DND-41 (cell line): Measurements from ENCODE around the gene NDUFA7.

ENCODE experiments used
- ATAC-seq: fragments of 200-7000 bp; cut with Tn5 transposase; 3 replicates; pipeline ENCODE4 v1.9.1; 2021; ENCODE audit warnings: low read depth; ENCODE audit not compliant: insufficient read depth
- DNase-seq: peaks from one replicate; pipeline ENCODE4 v3.0.0-alpha.2; 2020
- H2AFZ ChIP-seq: 2 replicates; pipeline ENCODE4 v1.6.0; 2012; ENCODE audit warnings: low read depth, low read length
- H3K27ac ChIP-seq: 2 replicates; pipeline ENCODE4 v1.5.1; 2012; ENCODE audit warnings: low read length, inconsistent platforms
- H3K27me3 ChIP-seq: fragments of 200-600 bp; sonication (generic); 2 replicates; pipeline ENCODE4 v1.6.0; 2012; ENCODE audit warnings: low read length, mild to moderate bottlenecking, inconsistent platforms; ENCODE audit not compliant: insufficient read depth, poor library complexity
- H3K36me3 ChIP-seq: 2 replicates; pipeline ENCODE4 v1.5.1; 2012; ENCODE audit warnings: low read length, inconsistent platforms; ENCODE audit not compliant: insufficient read depth
- H3K4me1 ChIP-seq: 2 replicates; pipeline ENCODE4 v1.5.1; 2012; ENCODE audit warnings: mild to moderate bottlenecking, low read length; ENCODE audit not compliant: insufficient read depth
- H3K4me2 ChIP-seq: 2 replicates; pipeline ENCODE4 v1.6.0; 2012; ENCODE audit warnings: mild to moderate bottlenecking, moderate library complexity, low read length, inconsistent platforms; ENCODE audit not compliant: insufficient read depth
- H3K4me3 ChIP-seq, 2 experiments: fragments of 200-600 bp in 1 of 2; shearing (Covaris generic) in 1 of 2; 2 replicates each; pipeline ENCODE4 v1.5.1; 2012 to 2016; ENCODE audit warnings: inconsistent platforms in 2 of 2, low read length in 2 of 2, mild to moderate bottlenecking in 2 of 2, low read depth in 1 of 2, moderate library complexity in 1 of 2
- H3K79me2 ChIP-seq: 2 replicates; pipeline ENCODE4 v1.6.0; 2012; ENCODE audit warnings: low read length, inconsistent platforms; ENCODE audit not compliant: insufficient read depth
- H3K9ac ChIP-seq: 2 replicates; pipeline ENCODE4 v1.6.0; 2012; ENCODE audit warnings: low read depth, mild to moderate bottlenecking, inconsistent platforms, low read length, moderate library complexity
- H3K9me3 ChIP-seq: 2 replicates; pipeline ENCODE4 v1.5.1; 2012; ENCODE audit warnings: low read length, moderate library complexity, mild to moderate bottlenecking, inconsistent platforms; ENCODE audit not compliant: insufficient read depth, severe bottlenecking
- H4K20me1 ChIP-seq: 2 replicates; pipeline ENCODE4 v1.6.0; 2012; ENCODE audit warnings: low read length; ENCODE audit not compliant: insufficient read depth
- CTCF ChIP-seq: IDR thresholded peaks from 2 replicates; pipeline ENCODE4 v1.5.1; 2012; ENCODE audit warnings: borderline replicate concordance, low read length, moderate library complexity, mild to moderate bottlenecking; ENCODE audit not compliant: poor library complexity, severe bottlenecking; ENCODE audit errors: extremely low read depth
- EZH2 ChIP-seq: IDR thresholded peaks from 3 replicates; pipeline ENCODE4 v1.6.1; 2012; ENCODE audit warnings: borderline replicate concordance, low read depth, mild to moderate bottlenecking, moderate library complexity, low read length, inconsistent platforms; ENCODE audit not compliant: severe bottlenecking

The NDUFA7 gene

GRCh38 chr19:8307965-8308866, 13.0 kb downstream of the NDUFA7 start, which contains the start of gene CD320:
Gene CD320, minus strand, starts transcription at chr19:8308358. Its CDS starts 68 bp downstream, at chr19:8308290.
- H3K4me1 ChIP-seq, result peaks cover 52% of the 10 kb centered on the region
- TF ChIP-seq CTCF, result no peak
- TF ChIP-seq EZH2, result no peak
- peak within 1 kb of the TSS; percentile 77 for H3K9ac ChIP-seq
- ATAC-seq (peak; percentile 89), DNase-seq (peak; percentile 93)
- H3K27ac ChIP-seq, result peak within 1 kb of the TSS; percentile 87
- peaks cover 53% of the 10 kb centered on the region for H3K79me2 ChIP-seq
- peaks cover 58% of the 10 kb centered on the region for H3K36me3 ChIP-seq
- no peaks in the 10 kb centered on the region for H3K27me3 ChIP-seq
- H4K20me1 ChIP-seq, result peaks cover 5% of the 10 kb centered on the region
- peak within 1 kb of the TSS; percentile 57 to 71; a peak in 3 of 4 replicates for H3K4me3 ChIP-seq
- H3K9me3 ChIP-seq, result no peaks in the 10 kb centered on the region
- peak within 1 kb of the TSS; percentile 97 for H3K4me2 ChIP-seq
- peak within 1 kb of the TSS; percentile 77 for H2AFZ ChIP-seq

GRCh38 chr19:8307400-8307964, 13.7 kb downstream of the NDUFA7 start:
- peaks cover 64% of the 10 kb centered on the region for H3K36me3 ChIP-seq
- no peaks in the 10 kb centered on the region for H3K9me3 ChIP-seq
- H3K4me1 ChIP-seq, result peaks cover 52% of the 10 kb centered on the region
- H3K9ac ChIP-seq, result peak overlapping the region; percentile 77
- peak overlapping the region; percentile 87 for H3K27ac ChIP-seq
- H4K20me1 ChIP-seq, result peaks cover 5% of the 10 kb centered on the region
- peak overlapping the region; percentile 97 for H3K4me2 ChIP-seq
- DNase-seq, result peak; percentile 34
- TF ChIP-seq EZH2 (no peak), CTCF (no peak)
- peaks cover 53% of the 10 kb centered on the region for H3K79me2 ChIP-seq
- no peaks in the 10 kb centered on the region for H3K27me3 ChIP-seq
- peak overlapping the region; percentile 77 for H2AFZ ChIP-seq
- ATAC-seq, result peak; percentile 4; the same call in 1 of the 3 replicates
- peak overlapping the region; percentile 57 to 71; a peak in 3 of 4 replicates for H3K4me3 ChIP-seq

- Histone ChIP-seq H4K20me1 (peaks cover 5% of the 10 kb centered on the region), H3K9me3 (no peaks in the 10 kb centered on the region), H3K27me3 (no peaks in the 10 kb centered on the region), H3K4me1 (peaks cover 52% of the 10 kb centered on the region), H3K36me3 (peaks cover 63% of the 10 kb centered on the region), H3K4me3 (peak overlapping the region in 1 of 2 experiments; percentile 71; a peak in 2 of 4 replicates), H2AFZ (no peak overlapping the region), H3K27ac (peak overlapping the region; percentile 87; the same call in 1 of the 2 replicates), H3K4me2 (peak overlapping the region; percentile 97), H3K79me2 (peaks cover 53% of the 10 kb centered on the region), H3K9ac (peak overlapping the region; percentile 77)
- no peak for ATAC-seq
- DNase-seq, result peak; percentile 6
- TF ChIP-seq EZH2 (no peak), CTCF (no peak)
These were observed 14.7 kb downstream of the NDUFA7 start for GRCh38 chr19:8306235-8307054.
